Stimulated activated CD4-positive, alpha-beta T cell treated with anti-CD3 and anti-CD28 coated beads, Interleukin-4, amount 100 ng/mL, for 1 hour (primary cell): ENCODE measurements around the gene PCNX2.

ENCODE experiments used
- DNase-seq: peaks from one replicate; pipeline ENCODE4 v3.0.0-alpha.2; 2020

PCNX2 gene

GRCh38 chr1:233295237-233295974 is at the start of gene PCNX2:
Gene PCNX2, minus strand, starts transcription at chr1:233295725. Its CDS starts 247 bp downstream, at chr1:233295478.
- peak; percentile 73 for DNase-seq

- no peak for DNase-seq
These were observed 47.7 kb upstream of the PCNX2 start for GRCh38 chr1:233343262-233343661.

GRCh38 chr1:233342086-233342485 is 46.6 kb upstream of the PCNX2 start:
- no peak for DNase-seq

- DNase-seq, result no peak
These were observed 45.5 kb upstream of the PCNX2 start for GRCh38 chr1:233340966-233341516.

- no peak for DNase-seq
These were observed 44.6 kb upstream of the PCNX2 start for GRCh38 chr1:233340031-233340555.

GRCh38 chr1:233338102-233338501 is 42.6 kb upstream of the PCNX2 start:
- no peak for DNase-seq

- no peak for DNase-seq
These were observed 42.0 kb upstream of the PCNX2 start for GRCh38 chr1:233337505-233337904.

GRCh38 chr1:233336554-233337456 is 41.3 kb upstream of the PCNX2 start:
- no peak for DNase-seq

- no peak for DNase-seq
These were observed 38.6 kb upstream of the PCNX2 start for GRCh38 chr1:233334092-233334491.

- DNase-seq, result no peak
These were observed 37.6 kb upstream of the PCNX2 start for GRCh38 chr1:233333086-233333485.

GRCh38 chr1:233331676-233332519 is 36.4 kb upstream of the PCNX2 start:
- DNase-seq, result no peak

GRCh38 chr1:233328142-233328921 is 32.8 kb upstream of the PCNX2 start:
- DNase-seq, result peak; percentile 31

GRCh38 chr1:233327651-233328141 is 32.2 kb upstream of the PCNX2 start, which contains the start of gene MAP3K21:
Gene MAP3K21, plus strand, starts transcription at chr1:233327724. Its CDS starts 305 bp downstream, at chr1:233328029.
- DNase-seq, result no peak

GRCh38 chr1:233326811-233327650 is 31.5 kb upstream of the PCNX2 start:
- peak; percentile 84 for DNase-seq

- no peak for DNase-seq
These were observed 30.8 kb upstream of the PCNX2 start for GRCh38 chr1:233326319-233326718.

- DNase-seq, result no peak
These were observed 28.2 kb upstream of the PCNX2 start for GRCh38 chr1:233323718-233324117.

- DNase-seq, result no peak
These were observed 24.5 kb upstream of the PCNX2 start for GRCh38 chr1:233320023-233320422.

GRCh38 chr1:233319272-233319671 is 23.7 kb upstream of the PCNX2 start:
- DNase-seq, result no peak

- no peak for DNase-seq
These were observed 20.9 kb upstream of the PCNX2 start for GRCh38 chr1:233316473-233316872.

GRCh38 chr1:233315718-233316301 is 20.3 kb upstream of the PCNX2 start:
- DNase-seq, result no peak
